ENCODE data around the gene SND1. TPM values are rescaled to one million over a fixed set of nuclear protein-coding genes. Genes with fewer than 3 reads are reported as not detected.
A peak's percentile ranks its signal among the peaks of the same experiment; 100 is the strongest.

The SND1 gene
- total and polyA plus RNA-seq, 3 experiments from 2014 or later = 121 to 203 (median 198) TPM

- Histone ChIP-seq H3K36me3 (ENCODE audit: insufficient read depth, low read length) (no peaks in the 10 kb centered on the region), H3K4me3 (ENCODE audit: low read length) (no peak overlapping the region), H3K27ac (ENCODE audit: low read depth, low read length) (no peak overlapping the region), H3K4me1 (ENCODE audit: insufficient read depth, low read length) (peaks cover 15% of the 10 kb centered on the region), H3K9me3 (ENCODE audit: low read length) (no peaks in the 10 kb centered on the region), H3K27me3 (ENCODE audit: insufficient read depth, low read length, poor library complexity, severe bottlenecking) (no peaks in the 10 kb centered on the region)
- H3K27ac Mint-ChIP-seq = no peak overlapping the region
- H3K4me1 Mint-ChIP-seq = peaks cover 72 to 87% (median 82%) of the 10 kb centered on the region in 3 donors
- H3K27me3 Mint-ChIP-seq = no peaks in the 10 kb centered on the region
- ChIA-PET CTCF (no interaction called here), POLR2A (no interaction called here)
- H3K9me3 Mint-ChIP-seq = no peaks in the 10 kb centered on the region
- no peak for DNase-seq
- H3K4me3 Mint-ChIP-seq = peak overlapping the region in 2 of 7 donors; percentile 4 to 37
- peaks cover 0 to 14% (median 10%) of the 10 kb centered on the region in 3 donors for H3K36me3 Mint-ChIP-seq
Measured at GRCh38 chr7:127751062-127751461, 99.1 kb downstream of the SND1 start.

DNA sequence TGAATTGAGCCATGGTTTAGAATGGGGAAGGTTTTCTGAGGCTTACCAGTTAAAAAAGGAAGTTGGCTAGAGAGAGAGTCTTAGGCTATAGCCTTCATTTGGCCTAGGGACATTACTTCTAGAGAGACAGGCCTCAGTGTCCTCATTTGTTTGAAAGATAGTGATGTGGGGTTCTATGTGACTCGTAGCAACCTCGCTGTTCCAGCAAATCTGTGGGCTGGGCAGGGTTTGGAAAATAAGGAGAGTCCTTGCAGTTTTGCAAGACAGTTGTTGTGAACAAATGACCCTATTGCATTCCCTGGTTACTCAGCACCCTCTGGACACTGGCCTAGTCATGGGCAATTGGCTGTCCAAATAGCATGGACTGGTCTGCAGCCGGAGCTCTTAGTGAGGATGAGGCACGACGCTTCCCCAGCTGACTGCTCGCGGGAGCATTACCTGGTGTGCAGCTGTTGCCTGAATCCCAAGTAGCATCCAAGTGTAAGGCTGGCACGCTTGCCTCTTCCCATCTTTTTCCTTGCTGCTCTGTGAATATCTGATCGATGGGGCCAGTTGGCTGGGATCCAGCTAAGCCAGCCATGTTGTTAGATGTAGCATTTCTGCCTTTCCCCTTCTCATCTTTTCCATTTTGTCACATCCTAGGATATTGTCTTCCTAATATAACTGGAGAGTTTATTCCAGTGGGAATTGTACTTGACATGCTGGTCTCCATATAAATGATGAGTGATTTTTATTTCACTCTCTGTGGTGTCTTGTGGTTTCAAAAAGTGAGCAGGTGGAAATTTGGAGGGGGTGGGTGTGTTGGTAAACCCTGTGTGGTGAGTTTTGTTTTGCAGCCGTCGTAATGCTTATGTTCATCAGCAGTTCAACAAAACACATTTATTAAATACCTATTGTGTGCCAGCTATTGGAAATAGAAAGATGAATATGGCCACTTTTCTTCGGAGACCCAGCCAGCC is 99.8 kb downstream of the SND1 start:
- peaks cover 73 to 89% (median 85%) of the 10 kb centered on the region in 3 donors for H3K4me1 Mint-ChIP-seq
- H3K27ac Mint-ChIP-seq = peak overlapping the region in 1 of 8 donors; percentile 29
- peaks cover 0 to 11% (median 9%) of the 10 kb centered on the region in 3 donors for H3K36me3 Mint-ChIP-seq

GRCh38 chr7:127752829-127753228 is 100.8 kb downstream of the SND1 start:
- no peaks in the 10 kb centered on the region for H3K9me3 ChIP-seq (ENCODE audit: low read length)
- no peaks in the 10 kb centered on the region for H3K27me3 ChIP-seq (ENCODE audit: insufficient read depth, low read length, poor library complexity, severe bottlenecking)
- Mint-ChIP-seq H3K4me3 (no peak overlapping the region), H3K4me1 (peaks cover 73 to 92% (median 87%) of the 10 kb centered on the region in 3 donors), H3K9me3 (no peaks in the 10 kb centered on the region), H3K36me3 (peaks cover 0 to 9% (median 6%) of the 10 kb centered on the region in 3 donors), H3K27me3 (no peaks in the 10 kb centered on the region), H3K27ac (peak overlapping the region in 1 of 8 donors; percentile 73)
- CTCF ChIA-PET = no interaction called here
- H3K4me1 ChIP-seq (ENCODE audit: insufficient read depth, low read length) = peaks cover 15% of the 10 kb centered on the region
- no peak for DNase-seq
- H3K27ac ChIP-seq (ENCODE audit: low read depth, low read length) = no peak overlapping the region
- no peak overlapping the region for H3K4me3 ChIP-seq (ENCODE audit: low read length)
- H3K36me3 ChIP-seq (ENCODE audit: insufficient read depth, low read length) = no peaks in the 10 kb centered on the region
- POLR2A ChIA-PET = no interaction called here

More for the DNA sequence above, 99.8 kb downstream of the SND1 start:
- Histone ChIP-seq H3K9me3 (ENCODE audit: low read length) (no peaks in the 10 kb centered on the region), H3K4me1 (ENCODE audit: insufficient read depth, low read length) (peaks cover 15% of the 10 kb centered on the region), H3K36me3 (ENCODE audit: insufficient read depth, low read length) (no peaks in the 10 kb centered on the region), H3K4me3 (ENCODE audit: low read length) (no peak overlapping the region), H3K27ac (ENCODE audit: low read depth, low read length) (no peak overlapping the region), H3K27me3 (ENCODE audit: insufficient read depth, low read length, poor library complexity, severe bottlenecking) (no peaks in the 10 kb centered on the region)
- CTCF ChIA-PET = no interaction called here
- H3K9me3 Mint-ChIP-seq = no peaks in the 10 kb centered on the region
- no peak for DNase-seq
- POLR2A ChIA-PET = no interaction called here
- no peaks in the 10 kb centered on the region for H3K27me3 Mint-ChIP-seq
- H3K4me3 Mint-ChIP-seq = peak overlapping the region in 1 of 7 donors; percentile 29

- H3K4me1 ChIP-seq (ENCODE audit: insufficient read depth, low read length) = peaks cover 15% of the 10 kb centered on the region
- H3K4me1 Mint-ChIP-seq = peaks cover 74 to 96% (median 84%) of the 10 kb centered on the region in 3 donors
- CTCF ChIA-PET = no interaction called here
- POLR2A ChIA-PET = no interaction called here
- H3K27ac ChIP-seq (ENCODE audit: low read depth, low read length) = no peak overlapping the region
- H3K36me3 ChIP-seq (ENCODE audit: insufficient read depth, low read length) = no peaks in the 10 kb centered on the region
- H3K36me3 Mint-ChIP-seq = peaks cover 0 to 4% (median 2%) of the 10 kb centered on the region in 3 donors
- H3K27me3 Mint-ChIP-seq = no peaks in the 10 kb centered on the region
- no peak overlapping the region for H3K27ac Mint-ChIP-seq
- H3K27me3 ChIP-seq (ENCODE audit: insufficient read depth, low read length, poor library complexity, severe bottlenecking) = no peaks in the 10 kb centered on the region
- H3K4me3 ChIP-seq (ENCODE audit: low read length) = no peak overlapping the region
- no peak overlapping the region for H3K4me3 Mint-ChIP-seq
- H3K9me3 ChIP-seq (ENCODE audit: low read length) = no peaks in the 10 kb centered on the region
- no peak for DNase-seq
- no peaks in the 10 kb centered on the region for H3K9me3 Mint-ChIP-seq
Measured at GRCh38 chr7:127754457-127754856, 102.5 kb downstream of the SND1 start.

- H3K36me3 ChIP-seq (ENCODE audit: insufficient read depth, low read length) = no peaks in the 10 kb centered on the region
- no peak for DNase-seq
- Mint-ChIP-seq H3K27ac (no peak overlapping the region), H3K9me3 (no peaks in the 10 kb centered on the region), H3K4me1 (peaks cover 78 to 97% (median 86%) of the 10 kb centered on the region in 3 donors), H3K27me3 (no peaks in the 10 kb centered on the region), H3K36me3 (peaks cover 0 to 4% (median 0%) of the 10 kb centered on the region in 3 donors), H3K4me3 (no peak overlapping the region)
- ChIA-PET CTCF (no interaction called here), POLR2A (no interaction called here)
- H3K4me3 ChIP-seq (ENCODE audit: low read length) = no peak overlapping the region
- H3K4me1 ChIP-seq (ENCODE audit: insufficient read depth, low read length) = peaks cover 21% of the 10 kb centered on the region
- no peaks in the 10 kb centered on the region for H3K9me3 ChIP-seq (ENCODE audit: low read length)
- no peak overlapping the region for H3K27ac ChIP-seq (ENCODE audit: low read depth, low read length)
- H3K27me3 ChIP-seq (ENCODE audit: insufficient read depth, low read length, poor library complexity, severe bottlenecking) = no peaks in the 10 kb centered on the region
Measured at GRCh38 chr7:127755521-127755920, 103.5 kb downstream of the SND1 start.

GRCh38 chr7:127755965-127756364 is 104.0 kb downstream of the SND1 start:
- no peaks in the 10 kb centered on the region for H3K36me3 ChIP-seq (ENCODE audit: insufficient read depth, low read length)
- Mint-ChIP-seq H3K9me3 (no peaks in the 10 kb centered on the region), H3K4me1 (peaks cover 80 to 97% (median 87%) of the 10 kb centered on the region in 3 donors), H3K27ac (no peak overlapping the region), H3K4me3 (no peak overlapping the region), H3K27me3 (no peaks in the 10 kb centered on the region), H3K36me3 (peaks cover 0 to 4% (median 0%) of the 10 kb centered on the region in 3 donors)
- no peaks in the 10 kb centered on the region for H3K27me3 ChIP-seq (ENCODE audit: insufficient read depth, low read length, poor library complexity, severe bottlenecking)
- ChIA-PET POLR2A (no interaction called here), CTCF (interaction anchor here (0.9 to 1.7 kb wide), 2 partner anchors 11 to 454 kb away, joined by 3 read pairs; no protein-coding TSS in a partner anchor)
- no peak for DNase-seq
- H3K4me1 ChIP-seq (ENCODE audit: insufficient read depth, low read length) = peaks cover 21% of the 10 kb centered on the region
- H3K9me3 ChIP-seq (ENCODE audit: low read length) = no peaks in the 10 kb centered on the region
- no peak overlapping the region for H3K27ac ChIP-seq (ENCODE audit: low read depth, low read length)
- H3K4me3 ChIP-seq (ENCODE audit: low read length) = no peak overlapping the region

GRCh38 chr7:127758105-127758504 is 106.1 kb downstream of the SND1 start:
- Mint-ChIP-seq H3K27ac (no peak overlapping the region), H3K9me3 (no peaks in the 10 kb centered on the region), H3K4me1 (peaks cover 79 to 96% (median 85%) of the 10 kb centered on the region in 3 donors), H3K4me3 (no peak overlapping the region), H3K36me3 (peaks cover 0 to 2% (median 0%) of the 10 kb centered on the region in 3 donors), H3K27me3 (no peaks in the 10 kb centered on the region)
- POLR2A ChIA-PET = no interaction called here
- Histone ChIP-seq H3K9me3 (ENCODE audit: low read length) (no peaks in the 10 kb centered on the region), H3K27me3 (ENCODE audit: insufficient read depth, low read length, poor library complexity, severe bottlenecking) (no peaks in the 10 kb centered on the region), H3K36me3 (ENCODE audit: insufficient read depth, low read length) (no peaks in the 10 kb centered on the region), H3K4me1 (ENCODE audit: insufficient read depth, low read length) (peaks cover 18% of the 10 kb centered on the region), H3K4me3 (ENCODE audit: low read length) (no peak overlapping the region), H3K27ac (ENCODE audit: low read depth, low read length) (no peak overlapping the region)
- CTCF ChIA-PET = no interaction called here
- DNase-seq = no peak

GRCh38 chr7:127758845-127759244 is 106.9 kb downstream of the SND1 start:
- H3K36me3 Mint-ChIP-seq = peaks cover 0 to 2% (median 0%) of the 10 kb centered on the region in 3 donors

More at GRCh38 chr7:127758845-127759244, 106.9 kb downstream of the SND1 start:
- no peak for DNase-seq
- Histone ChIP-seq H3K27me3 (ENCODE audit: insufficient read depth, low read length, poor library complexity, severe bottlenecking) (no peaks in the 10 kb centered on the region), H3K27ac (ENCODE audit: low read depth, low read length) (no peak overlapping the region), H3K4me3 (ENCODE audit: low read length) (no peak overlapping the region), H3K9me3 (ENCODE audit: low read length) (no peaks in the 10 kb centered on the region), H3K4me1 (ENCODE audit: insufficient read depth, low read length) (peaks cover 15% of the 10 kb centered on the region), H3K36me3 (ENCODE audit: insufficient read depth, low read length) (no peaks in the 10 kb centered on the region)
- no peaks in the 10 kb centered on the region for H3K9me3 Mint-ChIP-seq
- ChIA-PET CTCF (no interaction called here), POLR2A (no interaction called here)
- no peaks in the 10 kb centered on the region for H3K27me3 Mint-ChIP-seq
- peaks cover 75 to 89% (median 77%) of the 10 kb centered on the region in 3 donors for H3K4me1 Mint-ChIP-seq
- H3K4me3 Mint-ChIP-seq = peak overlapping the region in 2 of 7 donors; percentile 5 to 6
- no peak overlapping the region for H3K27ac Mint-ChIP-seq

Data from CD8-positive, alpha-beta memory T cell (primary cell).